ENCODE results near the gene GNB4.

DNA sequence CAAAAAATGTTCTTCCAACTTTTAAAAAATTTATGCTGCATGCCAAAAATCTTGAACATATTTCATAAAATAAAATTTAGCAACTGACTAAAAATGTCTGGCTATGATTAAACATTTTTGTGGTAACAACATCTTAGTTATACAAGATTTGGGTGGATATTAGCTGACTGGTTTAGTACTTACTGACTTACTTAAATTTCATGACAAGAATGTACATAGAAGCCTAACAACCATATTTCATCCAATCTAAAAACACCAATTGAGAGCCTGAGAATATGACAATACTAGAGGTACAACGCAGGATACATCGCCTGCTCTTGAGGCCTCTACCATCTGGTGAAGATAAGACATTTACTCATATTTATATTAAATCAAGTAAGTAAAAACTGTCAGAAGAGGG is 34.6 kb downstream of the GNB4 start:
- TF ChIP-seq, protein P1, sequence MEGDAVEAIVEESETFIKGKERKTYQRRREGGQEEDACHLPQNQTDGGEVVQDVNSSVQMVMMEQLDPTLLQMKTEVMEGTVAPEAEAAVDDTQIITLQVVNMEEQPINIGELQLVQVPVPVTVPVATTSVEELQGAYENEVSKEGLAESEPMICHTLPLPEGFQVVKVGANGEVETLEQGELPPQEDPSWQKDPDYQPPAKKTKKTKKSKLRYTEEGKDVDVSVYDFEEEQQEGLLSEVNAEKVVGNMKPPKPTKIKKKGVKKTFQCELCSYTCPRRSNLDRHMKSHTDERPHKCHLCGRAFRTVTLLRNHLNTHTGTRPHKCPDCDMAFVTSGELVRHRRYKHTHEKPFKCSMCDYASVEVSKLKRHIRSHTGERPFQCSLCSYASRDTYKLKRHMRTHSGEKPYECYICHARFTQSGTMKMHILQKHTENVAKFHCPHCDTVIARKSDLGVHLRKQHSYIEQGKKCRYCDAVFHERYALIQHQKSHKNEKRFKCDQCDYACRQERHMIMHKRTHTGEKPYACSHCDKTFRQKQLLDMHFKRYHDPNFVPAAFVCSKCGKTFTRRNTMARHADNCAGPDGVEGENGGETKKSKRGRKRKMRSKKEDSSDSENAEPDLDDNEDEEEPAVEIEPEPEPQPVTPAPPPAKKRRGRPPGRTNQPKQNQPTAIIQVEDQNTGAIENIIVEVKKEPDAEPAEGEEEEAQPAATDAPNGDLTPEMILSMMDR (IDR thresholded peaks at IDR 0.05) = no peak
- TF ChIP-seq SIN3A (IDR thresholded peaks at IDR 0.05; ENCODE audit: borderline replicate concordance, insufficient read depth, low read depth, low read length) = no peak

All from Panc1 (cell line).